ENCODE measurements around the gene RANBP17. TPM values are rescaled to one million over a fixed set of nuclear protein-coding genes. Genes with fewer than 3 reads are reported as not detected.

The RANBP17 gene
- total and polyA plus RNA-seq, 2 experiments from 2014 or later = 43.8 to 53.1 TPM

DNA sequence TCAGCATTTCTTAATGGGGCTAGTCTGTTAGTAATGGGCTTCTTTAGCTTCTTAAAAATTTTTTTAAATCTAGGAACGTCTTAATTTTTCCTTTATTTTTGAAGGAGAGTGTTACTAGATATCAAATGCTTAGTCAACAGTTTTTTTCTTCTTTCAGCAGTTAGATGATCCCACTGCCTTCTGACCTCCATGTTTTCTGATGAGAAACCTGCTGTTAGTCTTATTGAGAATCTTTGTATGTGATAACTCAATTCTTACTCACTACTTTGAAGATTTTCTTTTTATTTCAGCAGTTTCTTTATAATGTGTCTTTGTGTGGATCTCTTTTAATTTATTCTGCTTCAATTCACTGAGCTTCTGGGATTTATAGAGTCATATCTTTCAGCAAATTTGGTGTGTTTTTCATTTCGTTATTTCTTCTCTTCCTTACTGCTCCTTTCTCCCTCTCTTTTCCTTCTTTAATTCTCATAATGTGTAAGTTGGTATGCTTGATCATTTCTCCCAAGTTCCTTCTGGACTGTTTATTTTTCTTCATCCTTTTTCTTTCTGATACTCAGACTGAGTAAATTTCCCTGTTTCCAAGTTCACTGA is 205.8 kb downstream of the RANBP17 start:
- Histone ChIP-seq H3K4me1 (ENCODE audit: insufficient read depth) (no peaks in the 10 kb centered on the region), H2AFZ (no peak overlapping the region), H3K27me3 (ENCODE audit: insufficient read depth) (no peaks in the 10 kb centered on the region), H3K79me2 (replicated peaks; ENCODE audit: insufficient read depth) (no peaks in the 10 kb centered on the region), H3K36me3 (ENCODE audit: insufficient read depth) (peaks cover 25% of the 10 kb centered on the region), H3K27ac (ENCODE audit: low read depth) (no peak overlapping the region), H3K4me3 (no peak overlapping the region), H4K20me1 (replicated peaks; ENCODE audit: insufficient read depth) (no peaks in the 10 kb centered on the region), H3F3A (replicated peaks; ENCODE audit: low read depth) (no peaks in the 10 kb centered on the region), H3K4me2 (no peak overlapping the region), H3K9me2 (ENCODE audit: insufficient read depth) (no peaks in the 10 kb centered on the region; the same call in 1 of the 2 replicates)
- DNase-seq (ENCODE audit: low spot score) = no peak
- H3K27ac Mint-ChIP-seq = no peak overlapping the region
- TF ChIP-seq STAT1 (IDR thresholded peaks at IDR 0.05; ENCODE audit: unreplicated experiment) (no peak), POLR2AphosphoS5 (IDR thresholded peaks at IDR 0.05; ENCODE audit: low read depth) (no peak), EZH2phosphoT487 (IDR thresholded peaks at IDR 0.05; ENCODE audit: unreplicated experiment) (no peak), ZNF331 (CRISPR knock-in tag; IDR thresholded peaks at IDR 0.05; ENCODE audit: low read depth) (no peak), JUNB (IDR thresholded peaks at IDR 0.05; ENCODE audit: unreplicated experiment) (no peak), ZNF114 (CRISPR knock-in tag; IDR thresholded peaks at IDR 0.05) (no peak)
- TF ChIP-seq, protein P1, sequence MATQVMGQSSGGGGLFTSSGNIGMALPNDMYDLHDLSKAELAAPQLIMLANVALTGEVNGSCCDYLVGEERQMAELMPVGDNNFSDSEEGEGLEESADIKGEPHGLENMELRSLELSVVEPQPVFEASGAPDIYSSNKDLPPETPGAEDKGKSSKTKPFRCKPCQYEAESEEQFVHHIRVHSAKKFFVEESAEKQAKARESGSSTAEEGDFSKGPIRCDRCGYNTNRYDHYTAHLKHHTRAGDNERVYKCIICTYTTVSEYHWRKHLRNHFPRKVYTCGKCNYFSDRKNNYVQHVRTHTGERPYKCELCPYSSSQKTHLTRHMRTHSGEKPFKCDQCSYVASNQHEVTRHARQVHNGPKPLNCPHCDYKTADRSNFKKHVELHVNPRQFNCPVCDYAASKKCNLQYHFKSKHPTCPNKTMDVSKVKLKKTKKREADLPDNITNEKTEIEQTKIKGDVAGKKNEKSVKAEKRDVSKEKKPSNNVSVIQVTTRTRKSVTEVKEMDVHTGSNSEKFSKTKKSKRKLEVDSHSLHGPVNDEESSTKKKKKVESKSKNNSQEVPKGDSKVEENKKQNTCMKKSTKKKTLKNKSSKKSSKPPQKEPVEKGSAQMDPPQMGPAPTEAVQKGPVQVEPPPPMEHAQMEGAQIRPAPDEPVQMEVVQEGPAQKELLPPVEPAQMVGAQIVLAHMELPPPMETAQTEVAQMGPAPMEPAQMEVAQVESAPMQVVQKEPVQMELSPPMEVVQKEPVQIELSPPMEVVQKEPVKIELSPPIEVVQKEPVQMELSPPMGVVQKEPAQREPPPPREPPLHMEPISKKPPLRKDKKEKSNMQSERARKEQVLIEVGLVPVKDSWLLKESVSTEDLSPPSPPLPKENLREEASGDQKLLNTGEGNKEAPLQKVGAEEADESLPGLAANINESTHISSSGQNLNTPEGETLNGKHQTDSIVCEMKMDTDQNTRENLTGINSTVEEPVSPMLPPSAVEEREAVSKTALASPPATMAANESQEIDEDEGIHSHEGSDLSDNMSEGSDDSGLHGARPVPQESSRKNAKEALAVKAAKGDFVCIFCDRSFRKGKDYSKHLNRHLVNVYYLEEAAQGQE (IDR thresholded peaks at IDR 0.05; ENCODE audit: unreplicated experiment) = no peak
- TF ChIP-seq, protein P2, sequence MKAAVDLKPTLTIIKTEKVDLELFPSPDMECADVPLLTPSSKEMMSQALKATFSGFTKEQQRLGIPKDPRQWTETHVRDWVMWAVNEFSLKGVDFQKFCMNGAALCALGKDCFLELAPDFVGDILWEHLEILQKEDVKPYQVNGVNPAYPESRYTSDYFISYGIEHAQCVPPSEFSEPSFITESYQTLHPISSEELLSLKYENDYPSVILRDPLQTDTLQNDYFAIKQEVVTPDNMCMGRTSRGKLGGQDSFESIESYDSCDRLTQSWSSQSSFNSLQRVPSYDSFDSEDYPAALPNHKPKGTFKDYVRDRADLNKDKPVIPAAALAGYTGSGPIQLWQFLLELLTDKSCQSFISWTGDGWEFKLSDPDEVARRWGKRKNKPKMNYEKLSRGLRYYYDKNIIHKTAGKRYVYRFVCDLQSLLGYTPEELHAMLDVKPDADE (IDR thresholded peaks at IDR 0.05) = no peak
- H3K27me3 Mint-ChIP-seq (ENCODE audit: insufficient read depth, low read depth, poor library complexity) = no peaks in the 10 kb centered on the region
- peaks cover 69% of the 10 kb centered on the region for H3K36me3 Mint-ChIP-seq (ENCODE audit: low read depth)
- no peak for ATAC-seq
- peaks cover 57% of the 10 kb centered on the region for H3K9me3 Mint-ChIP-seq
- no peaks in the 10 kb centered on the region for H3K4me1 Mint-ChIP-seq
- no peak overlapping the region for H3K4me3 Mint-ChIP-seq

DNA sequence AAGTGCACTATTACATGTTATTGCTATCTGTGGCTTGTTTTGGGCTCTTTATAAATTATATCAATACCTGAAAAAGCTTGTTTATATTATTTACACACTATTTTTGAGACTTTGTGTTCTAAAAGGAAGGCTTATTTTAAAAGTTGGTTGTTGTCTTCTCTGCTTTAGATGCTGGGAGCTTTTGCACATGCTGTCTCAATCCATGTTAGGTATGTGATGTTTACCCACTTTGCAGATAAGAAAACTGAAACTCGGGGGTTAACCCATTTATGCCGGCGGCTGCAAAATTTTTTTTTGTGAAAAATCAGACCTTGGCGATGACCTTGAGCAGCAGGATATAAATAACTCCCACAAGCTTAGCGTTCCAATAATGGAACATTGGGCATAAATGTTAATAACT is 212.9 kb downstream of the RANBP17 start:
- H3K9me2 ChIP-seq (ENCODE audit: insufficient read depth) = no peaks in the 10 kb centered on the region
- H3K9me3 Mint-ChIP-seq = peaks cover 4% of the 10 kb centered on the region
- no peak for DNase-seq (ENCODE audit: low spot score)
- no peak overlapping the region for H3K4me2 ChIP-seq
- no peaks in the 10 kb centered on the region for H4K20me1 ChIP-seq (replicated peaks; ENCODE audit: insufficient read depth)
- H3K4me1 ChIP-seq (ENCODE audit: insufficient read depth) = no peaks in the 10 kb centered on the region
- peaks cover 27% of the 10 kb centered on the region for H3K36me3 Mint-ChIP-seq (ENCODE audit: low read depth)
- H3K27ac Mint-ChIP-seq = no peak overlapping the region
- H3K36me3 ChIP-seq (ENCODE audit: insufficient read depth) = no peaks in the 10 kb centered on the region
- H3F3A ChIP-seq (replicated peaks; ENCODE audit: low read depth) = no peaks in the 10 kb centered on the region
- no peaks in the 10 kb centered on the region for H3K79me2 ChIP-seq (replicated peaks; ENCODE audit: insufficient read depth)
- no peak overlapping the region for H3K4me3 ChIP-seq
- ATAC-seq = no peak
- H3K27me3 ChIP-seq (ENCODE audit: insufficient read depth) = no peaks in the 10 kb centered on the region
- no peak overlapping the region for H3K27ac ChIP-seq (ENCODE audit: low read depth)
- TF ChIP-seq STAT1 (IDR thresholded peaks at IDR 0.05; ENCODE audit: unreplicated experiment) (no peak), NANOG (IDR thresholded peaks at IDR 0.05; ENCODE audit: borderline replicate concordance) (no peak)
- TF ChIP-seq, protein P2 (IDR thresholded peaks at IDR 0.05) = no peak
- H2AFZ ChIP-seq = no peak overlapping the region
- H3K4me3 Mint-ChIP-seq = no peak overlapping the region
- no peaks in the 10 kb centered on the region for H3K27me3 Mint-ChIP-seq (ENCODE audit: insufficient read depth, low read depth, poor library complexity)
- H3K4me1 Mint-ChIP-seq = no peaks in the 10 kb centered on the region

Measured in GM23338 (cell line).